Uterus (tissue), 4 donors: ENCODE measurements around the gene MRPL18. TPM values are rescaled to one million over a fixed set of nuclear protein-coding genes. Genes with fewer than 3 reads are reported as not detected.
A peak's percentile ranks its signal among the peaks of the same experiment; 100 is the strongest.

Experiments used
- DNase-seq, 2 donors: peaks; one replicate each; pipeline ENCODE4 v3.0.0-alpha.2; 2019 to 2020
- H3K27ac ChIP-seq, 2 donors: fragments of 200-600 bp; sonication (generic); 1 replicate in 1 of 2; 2 replicates in 1 of 2; pipeline ENCODE4 v1.5.1; 2016 to 2018
- H3K27me3 ChIP-seq, 2 donors: fragments of 200-600 bp; sonication (generic); one replicate each; pipeline ENCODE4 v1.5.1; 2018 to 2019; ENCODE audit warnings: control low read depth in 1 of 2
- H3K36me3 ChIP-seq, 2 donors: fragments of 200-600 bp; sonication (generic); one replicate each; pipeline ENCODE4 v1.5.1; 2019; ENCODE audit warnings: control low read depth in 1 of 2
- H3K4me1 ChIP-seq, 2 donors: fragments of 200-600 bp; sonication (generic); one replicate each; pipeline ENCODE4 v1.5.1; 2018 to 2019; ENCODE audit warnings: control low read depth in 1 of 2
- H3K4me3 ChIP-seq, 2 donors: fragments of 200-600 bp; sonication (generic); 1 replicate in 1 of 2; 2 replicates in 1 of 2; pipeline ENCODE4 v1.5.1; 2018 to 2019; ENCODE audit warnings: mild to moderate bottlenecking in 1 of 2
- H3K9me3 ChIP-seq, 2 donors: fragments of 200-600 bp; sonication (generic); one replicate each; pipeline ENCODE4 v1.5.1; 2019; ENCODE audit warnings: control low read depth in 1 of 2
- POLR2A ChIP-seq, 2 donors: fragments of 450-650 bp; IDR thresholded peaks; one replicate each; pipeline ENCODE4 v1.6.1; 2016; ENCODE audit warnings: antibody characterized with exemption in 2 of 2, mild to moderate bottlenecking in 1 of 2, moderate library complexity in 1 of 2
- intact Hi-C: fragments of 100-400 bp; cut with DNase I; formaldehyde crosslinking; loops from one replicate; pipeline ENCODE4 v1.15.1; 2023; ENCODE audit warnings: low total_unique reads
- total RNA-seq, 4 donors: library from RNA; depleted of rRNA in 3 of 4; stranded (reverse); fragments of >200 nt in 3 of 4; gene quantifications; one replicate each; pipeline versions ENCODE4 v1.1.0 to v1.2.4, GENCODE V29; 2014 to 2023
- TF ChIP-seq, protein P1 (sequence below), 4 experiments: fragments of 200-600 bp in 2 of 4; fragments of 450-650 bp in 2 of 4; sonication (generic) in 2 of 4; IDR thresholded peaks; one replicate each; pipeline ENCODE4 v1.5.1; 2016 to 2019; ENCODE audit warnings: antibody characterized with exemption in 4 of 4, mild to moderate bottlenecking in 2 of 4, moderate library complexity in 1 of 4
- donor health status: DM: yes; HTN: yes; CAD: no.

The MRPL18 gene
- total RNA-seq, 4 donors from 2014 or later, result 23.5 to 66.0 (median 46.8) TPM

DNA sequence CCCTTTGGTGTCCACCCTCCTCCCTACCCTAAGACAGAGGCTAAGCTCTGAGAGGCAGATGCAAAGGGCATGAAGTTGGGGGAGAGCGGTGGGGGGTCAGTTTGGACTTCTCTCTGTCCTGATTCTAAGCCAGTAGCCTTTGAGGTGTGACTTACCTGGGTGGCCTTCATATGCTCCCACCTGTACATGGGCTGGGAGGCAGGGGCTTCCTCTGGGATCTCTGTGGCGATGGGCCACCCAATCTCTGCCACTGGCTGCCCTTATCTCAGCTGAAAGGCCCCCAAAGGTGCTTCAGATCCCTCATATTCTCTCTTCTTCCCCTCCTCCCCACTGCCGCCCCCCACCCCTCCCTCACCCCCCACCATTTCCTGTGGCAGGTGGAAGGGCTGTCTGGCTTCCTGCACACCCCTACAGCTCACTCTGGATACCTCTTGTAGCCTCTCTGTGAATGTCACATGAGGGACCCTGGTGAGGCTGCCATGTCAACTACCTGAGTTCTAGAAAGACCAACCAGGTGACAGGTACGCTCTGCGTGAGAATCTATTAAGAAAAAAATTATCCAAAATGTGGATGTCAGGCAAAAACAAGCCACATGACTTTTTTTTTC, 43.8 kb downstream of the MRPL18 start:
- Histone ChIP-seq H3K4me1 (peaks cover 0 to 5% of the 10 kb centered on the region in 2 donors), H3K9me3 (no peaks in the 10 kb centered on the region), H3K27me3 (no peaks in the 10 kb centered on the region), H3K4me3 (no peak overlapping the region), H3K36me3 (no peaks in the 10 kb centered on the region), H3K27ac (peak overlapping the region; percentile 90 to 92)
- no peak for DNase-seq
- TF ChIP-seq, protein P1, sequence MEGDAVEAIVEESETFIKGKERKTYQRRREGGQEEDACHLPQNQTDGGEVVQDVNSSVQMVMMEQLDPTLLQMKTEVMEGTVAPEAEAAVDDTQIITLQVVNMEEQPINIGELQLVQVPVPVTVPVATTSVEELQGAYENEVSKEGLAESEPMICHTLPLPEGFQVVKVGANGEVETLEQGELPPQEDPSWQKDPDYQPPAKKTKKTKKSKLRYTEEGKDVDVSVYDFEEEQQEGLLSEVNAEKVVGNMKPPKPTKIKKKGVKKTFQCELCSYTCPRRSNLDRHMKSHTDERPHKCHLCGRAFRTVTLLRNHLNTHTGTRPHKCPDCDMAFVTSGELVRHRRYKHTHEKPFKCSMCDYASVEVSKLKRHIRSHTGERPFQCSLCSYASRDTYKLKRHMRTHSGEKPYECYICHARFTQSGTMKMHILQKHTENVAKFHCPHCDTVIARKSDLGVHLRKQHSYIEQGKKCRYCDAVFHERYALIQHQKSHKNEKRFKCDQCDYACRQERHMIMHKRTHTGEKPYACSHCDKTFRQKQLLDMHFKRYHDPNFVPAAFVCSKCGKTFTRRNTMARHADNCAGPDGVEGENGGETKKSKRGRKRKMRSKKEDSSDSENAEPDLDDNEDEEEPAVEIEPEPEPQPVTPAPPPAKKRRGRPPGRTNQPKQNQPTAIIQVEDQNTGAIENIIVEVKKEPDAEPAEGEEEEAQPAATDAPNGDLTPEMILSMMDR (IDR thresholded peaks at IDR 0.05), result no peak
- TF ChIP-seq POLR2A (IDR thresholded peaks at IDR 0.05), result no peak
- intact Hi-C loops, result no loop called here

GRCh38 chr6:159836718-159837490, 46.6 kb downstream of the MRPL18 start:
- no peak for TF ChIP-seq POLR2A (IDR thresholded peaks at IDR 0.05)
- TF ChIP-seq, protein P1 (IDR thresholded peaks at IDR 0.05), result no peak
- DNase-seq, result peak; percentile 62 to 71
- no peaks in the 10 kb centered on the region for H3K27me3 ChIP-seq
- H3K27ac ChIP-seq, result peak overlapping the region; percentile 90 to 92
- H3K4me1 ChIP-seq, result peaks cover 0 to 5% of the 10 kb centered on the region in 2 donors
- H3K36me3 ChIP-seq, result no peaks in the 10 kb centered on the region
- no peaks in the 10 kb centered on the region for H3K9me3 ChIP-seq
- intact Hi-C loops, result no loop called here
- H3K4me3 ChIP-seq, result peak overlapping the region; percentile 24 to 35

- intact Hi-C loops, result no loop called here
- Histone ChIP-seq H3K9me3 (no peaks in the 10 kb centered on the region), H3K4me1 (peaks cover 0 to 5% of the 10 kb centered on the region in 2 donors), H3K4me3 (no peak overlapping the region), H3K27ac (peak overlapping the region; percentile 90 to 92), H3K27me3 (no peaks in the 10 kb centered on the region), H3K36me3 (no peaks in the 10 kb centered on the region)
- no peak for DNase-seq
- TF ChIP-seq POLR2A (IDR thresholded peaks at IDR 0.05), result no peak
- TF ChIP-seq, protein P1 (IDR thresholded peaks at IDR 0.05), result no peak
Measured at GRCh38 chr6:159837511-159837910, 47.2 kb downstream of the MRPL18 start.

- intact Hi-C loops, result no loop called here
- DNase-seq, result no peak
- no peak overlapping the region for H3K27ac ChIP-seq
- H3K4me1 ChIP-seq, result peaks cover 0 to 5% of the 10 kb centered on the region in 2 donors
- no peaks in the 10 kb centered on the region for H3K27me3 ChIP-seq
- no peak for TF ChIP-seq POLR2A (IDR thresholded peaks at IDR 0.05)
- TF ChIP-seq, protein P1 (IDR thresholded peaks at IDR 0.05), result no peak
- H3K9me3 ChIP-seq, result no peaks in the 10 kb centered on the region
- no peaks in the 10 kb centered on the region for H3K36me3 ChIP-seq
- no peak overlapping the region for H3K4me3 ChIP-seq
Measured at GRCh38 chr6:159838020-159838744, 47.9 kb downstream of the MRPL18 start.

GRCh38 chr6:159842035-159842434, 51.8 kb downstream of the MRPL18 start:
- H3K27me3 ChIP-seq, result no peaks in the 10 kb centered on the region
- intact Hi-C loops, result no loop called here
- no peak for TF ChIP-seq POLR2A (IDR thresholded peaks at IDR 0.05)
- TF ChIP-seq, protein P1 (IDR thresholded peaks at IDR 0.05), result peak in 1 of 4 experiments; percentile 4
- no peak overlapping the region for H3K27ac ChIP-seq
- no peaks in the 10 kb centered on the region for H3K9me3 ChIP-seq
- H3K36me3 ChIP-seq, result no peaks in the 10 kb centered on the region
- no peaks in the 10 kb centered on the region for H3K4me1 ChIP-seq
- no peak overlapping the region for H3K4me3 ChIP-seq
- DNase-seq, result no peak
